Coronary artery (tissue), 2 donors: ENCODE results near the gene NPY2R.

ENCODE experiments used
- DNase-seq: peaks from one replicate; pipeline ENCODE4 v3.0.0-alpha.2; 2017; ENCODE audit warnings: low spot score
- H3K27ac ChIP-seq, 2 donors: fragments of 200-600 bp; sonication (generic); one replicate each; pipeline ENCODE4 v1.5.1; 2016 to 2019
- H3K4me3 ChIP-seq: fragments of 200-600 bp; sonication (generic); 2 replicates; pipeline ENCODE4 v1.5.1; 2016; ENCODE audit warnings: mild to moderate bottlenecking, moderate library complexity
- CTCF ChIP-seq: fragments of 200-600 bp; sonication (generic); IDR thresholded peaks from one replicate; pipeline ENCODE4 v1.5.1; 2019; ENCODE audit warnings: antibody characterized with exemption

The NPY2R gene

GRCh38 chr4:155208258-155209054, at the start of gene NPY2R:
TSS of gene NPY2R (plus strand) at chr4:155208636. CDS start at chr4:155213940, 5,304 bp downstream.
- Histone ChIP-seq H3K27ac (no peak within 1 kb of the TSS), H3K4me3 (peak within 1 kb of the TSS; percentile 68)
- no peak for DNase-seq
- TF ChIP-seq CTCF, result no peak

- Histone ChIP-seq H3K4me3 (no peak overlapping the region), H3K27ac (no peak overlapping the region)
- TF ChIP-seq CTCF, result no peak
- no peak for DNase-seq
These were observed 47.1 kb upstream of the NPY2R start for GRCh38 chr4:155161357-155161756.

- H3K27ac ChIP-seq, result no peak overlapping the region
- no peak for DNase-seq
- TF ChIP-seq CTCF, result no peak
- H3K4me3 ChIP-seq, result no peak overlapping the region
These were observed 43.7 kb upstream of the NPY2R start for GRCh38 chr4:155164718-155165117.

GRCh38 chr4:155170569-155170968, 37.9 kb upstream of the NPY2R start:
- DNase-seq, result no peak
- TF ChIP-seq CTCF, result no peak
- H3K4me3 ChIP-seq, result no peak overlapping the region
- no peak overlapping the region for H3K27ac ChIP-seq

GRCh38 chr4:155173371-155173770, 35.1 kb upstream of the NPY2R start:
- no peak for DNase-seq
- Histone ChIP-seq H3K4me3 (no peak overlapping the region), H3K27ac (no peak overlapping the region)
- no peak for TF ChIP-seq CTCF

- H3K27ac ChIP-seq, result no peak overlapping the region
- no peak for DNase-seq
- TF ChIP-seq CTCF, result no peak
- no peak overlapping the region for H3K4me3 ChIP-seq
These were observed 33.8 kb upstream of the NPY2R start for GRCh38 chr4:155174668-155175067.

GRCh38 chr4:155179216-155179615, 29.2 kb upstream of the NPY2R start:
- Histone ChIP-seq H3K4me3 (no peak overlapping the region), H3K27ac (no peak overlapping the region)
- DNase-seq, result no peak
- TF ChIP-seq CTCF, result no peak
